Measurements from ENCODE around the gene LYVE1. TPM values are rescaled to one million over a fixed set of nuclear protein-coding genes. Genes with fewer than 3 reads are reported as not detected.

Gene LYVE1
- total and polyA plus RNA-seq, 4 donors, result 12.5 to 56.5 (median 31.3) TPM

- no peak for DNase-seq (ENCODE audit: low read depth in 4 of 6, low spot score in 6 of 6)
- H3K9me3 ChIP-seq (ENCODE audit: control insufficient read depth, insufficient read depth, low read length), result no peaks in the 10 kb centered on the region
- H3K36me3 ChIP-seq (ENCODE audit: control insufficient read depth, insufficient read depth, low read length), result no peaks in the 10 kb centered on the region
- no peaks in the 10 kb centered on the region for H3K4me1 ChIP-seq (ENCODE audit: control insufficient read depth, insufficient read depth, low read length)
- H3K4me3 ChIP-seq (ENCODE audit: low read depth, low read length), result no peak overlapping the region
- no peaks in the 10 kb centered on the region for H3K27me3 ChIP-seq (ENCODE audit: control insufficient read depth, insufficient read depth, low read length)
- H3K27ac ChIP-seq (ENCODE audit: low read depth, low read length), result no peak overlapping the region
- no CpG with 5 or more reads among the region's 1 CpG for WGBS (ENCODE audit: insufficient coverage)
These were observed 3.7 kb downstream of the LYVE1 start for GRCh38 chr11:10564696-10565318.

GRCh38 chr11:10564030-10564429 is 4.4 kb downstream of the LYVE1 start:
- no peak overlapping the region for H3K4me3 ChIP-seq (ENCODE audit: low read depth, low read length)
- no peak overlapping the region for H3K27ac ChIP-seq (ENCODE audit: low read depth, low read length)
- H3K4me1 ChIP-seq (ENCODE audit: control insufficient read depth, insufficient read depth, low read length), result no peaks in the 10 kb centered on the region
- H3K9me3 ChIP-seq (ENCODE audit: control insufficient read depth, insufficient read depth, low read length), result no peaks in the 10 kb centered on the region
- H3K36me3 ChIP-seq (ENCODE audit: control insufficient read depth, insufficient read depth, low read length), result no peaks in the 10 kb centered on the region
- DNase-seq (ENCODE audit: low read depth in 4 of 6, low spot score in 6 of 6), result no peak
- WGBS (ENCODE audit: insufficient coverage), result 87% methylated on average over 3 of the region's 3 CpGs
- no peaks in the 10 kb centered on the region for H3K27me3 ChIP-seq (ENCODE audit: control insufficient read depth, insufficient read depth, low read length)

- WGBS (ENCODE audit: insufficient coverage), result 100% methylated on average over 1 of the region's 1 CpG
- Histone ChIP-seq H3K4me1 (ENCODE audit: control insufficient read depth, insufficient read depth, low read length) (no peaks in the 10 kb centered on the region), H3K27ac (ENCODE audit: low read depth, low read length) (no peak overlapping the region), H3K36me3 (ENCODE audit: control insufficient read depth, insufficient read depth, low read length) (no peaks in the 10 kb centered on the region), H3K9me3 (ENCODE audit: control insufficient read depth, insufficient read depth, low read length) (no peaks in the 10 kb centered on the region), H3K4me3 (ENCODE audit: low read depth, low read length) (no peak overlapping the region), H3K27me3 (ENCODE audit: control insufficient read depth, insufficient read depth, low read length) (no peaks in the 10 kb centered on the region)
- no peak for DNase-seq (ENCODE audit: low read depth in 4 of 6, low spot score in 6 of 6)
These were observed 6.5 kb downstream of the LYVE1 start for GRCh38 chr11:10561947-10562346.

GRCh38 chr11:10561043-10561818 is 7.2 kb downstream of the LYVE1 start:
- Histone ChIP-seq H3K27ac (ENCODE audit: low read depth, low read length) (no peak overlapping the region), H3K36me3 (ENCODE audit: control insufficient read depth, insufficient read depth, low read length) (no peaks in the 10 kb centered on the region), H3K4me1 (ENCODE audit: control insufficient read depth, insufficient read depth, low read length) (no peaks in the 10 kb centered on the region), H3K4me3 (ENCODE audit: low read depth, low read length) (no peak overlapping the region), H3K27me3 (ENCODE audit: control insufficient read depth, insufficient read depth, low read length) (no peaks in the 10 kb centered on the region), H3K9me3 (ENCODE audit: control insufficient read depth, insufficient read depth, low read length) (no peaks in the 10 kb centered on the region)
- no peak for DNase-seq (ENCODE audit: low read depth in 4 of 6, low spot score in 6 of 6)
- WGBS (ENCODE audit: insufficient coverage), result 100% methylated on average over 1 of the region's 3 CpGs

- peak overlapping the region; percentile 6 for H3K27ac ChIP-seq (ENCODE audit: low read depth, low read length)
- WGBS (ENCODE audit: insufficient coverage), result 80% methylated on average over 1 of the region's 3 CpGs
- no peaks in the 10 kb centered on the region for H3K9me3 ChIP-seq (ENCODE audit: control insufficient read depth, insufficient read depth, low read length)
- H3K4me1 ChIP-seq (ENCODE audit: control insufficient read depth, insufficient read depth, low read length), result no peaks in the 10 kb centered on the region
- H3K27me3 ChIP-seq (ENCODE audit: control insufficient read depth, insufficient read depth, low read length), result no peaks in the 10 kb centered on the region
- DNase-seq (ENCODE audit: low read depth in 4 of 6, low spot score in 6 of 6), result no peak
- H3K4me3 ChIP-seq (ENCODE audit: low read depth, low read length), result no peak overlapping the region
- H3K36me3 ChIP-seq (ENCODE audit: control insufficient read depth, insufficient read depth, low read length), result no peaks in the 10 kb centered on the region
These were observed 10.2 kb downstream of the LYVE1 start for GRCh38 chr11:10558288-10558687.

- Histone ChIP-seq H3K4me3 (ENCODE audit: low read depth, low read length) (no peak overlapping the region), H3K4me1 (ENCODE audit: control insufficient read depth, insufficient read depth, low read length) (no peaks in the 10 kb centered on the region), H3K27ac (ENCODE audit: low read depth, low read length) (no peak overlapping the region), H3K27me3 (ENCODE audit: control insufficient read depth, insufficient read depth, low read length) (no peaks in the 10 kb centered on the region), H3K36me3 (ENCODE audit: control insufficient read depth, insufficient read depth, low read length) (no peaks in the 10 kb centered on the region), H3K9me3 (ENCODE audit: control insufficient read depth, insufficient read depth, low read length) (no peaks in the 10 kb centered on the region)
- DNase-seq (ENCODE audit: low read depth in 4 of 6, low spot score in 6 of 6), result no peak
- WGBS (ENCODE audit: insufficient coverage), result no CpG with 5 or more reads among the region's 1 CpG
These were observed 11.9 kb downstream of the LYVE1 start for GRCh38 chr11:10556590-10556989.

GRCh38 chr11:10551845-10552352 is 16.6 kb downstream of the LYVE1 start:
- WGBS (ENCODE audit: insufficient coverage), result 95% methylated on average over 2 of the region's 3 CpGs
- H3K4me3 ChIP-seq (ENCODE audit: low read depth, low read length), result no peak overlapping the region
- no peak overlapping the region for H3K27ac ChIP-seq (ENCODE audit: low read depth, low read length)
- DNase-seq (ENCODE audit: low read depth in 4 of 6, low spot score in 6 of 6), result no peak
- H3K9me3 ChIP-seq (ENCODE audit: control insufficient read depth, insufficient read depth, low read length), result no peaks in the 10 kb centered on the region
- H3K4me1 ChIP-seq (ENCODE audit: control insufficient read depth, insufficient read depth, low read length), result no peaks in the 10 kb centered on the region
- H3K27me3 ChIP-seq (ENCODE audit: control insufficient read depth, insufficient read depth, low read length), result no peaks in the 10 kb centered on the region
- H3K36me3 ChIP-seq (ENCODE audit: control insufficient read depth, insufficient read depth, low read length), result no peaks in the 10 kb centered on the region

GRCh38 chr11:10551290-10551592 is 17.2 kb downstream of the LYVE1 start:
- H3K27ac ChIP-seq (ENCODE audit: low read depth, low read length), result no peak overlapping the region

GRCh38 chr11:10550503-10551289 is 17.8 kb downstream of the LYVE1 start:
- no peak overlapping the region for H3K27ac ChIP-seq (ENCODE audit: low read depth, low read length)

More at GRCh38 chr11:10551290-10551592, 17.2 kb downstream of the LYVE1 start:
- H3K9me3 ChIP-seq (ENCODE audit: control insufficient read depth, insufficient read depth, low read length), result no peaks in the 10 kb centered on the region
- WGBS (ENCODE audit: insufficient coverage), result no CpG with 5 or more reads among the region's 4 CpGs
- H3K36me3 ChIP-seq (ENCODE audit: control insufficient read depth, insufficient read depth, low read length), result no peaks in the 10 kb centered on the region
- DNase-seq (ENCODE audit: low read depth in 4 of 6, low spot score in 6 of 6), result no peak
- H3K4me1 ChIP-seq (ENCODE audit: control insufficient read depth, insufficient read depth, low read length), result no peaks in the 10 kb centered on the region
- no peak overlapping the region for H3K4me3 ChIP-seq (ENCODE audit: low read depth, low read length)
- no peaks in the 10 kb centered on the region for H3K27me3 ChIP-seq (ENCODE audit: control insufficient read depth, insufficient read depth, low read length)

More at GRCh38 chr11:10550503-10551289, 17.8 kb downstream of the LYVE1 start:
- 100% methylated on average over 1 of the region's 3 CpGs for WGBS (ENCODE audit: insufficient coverage)
- Histone ChIP-seq H3K9me3 (ENCODE audit: control insufficient read depth, insufficient read depth, low read length) (no peaks in the 10 kb centered on the region), H3K27me3 (ENCODE audit: control insufficient read depth, insufficient read depth, low read length) (no peaks in the 10 kb centered on the region), H3K4me1 (ENCODE audit: control insufficient read depth, insufficient read depth, low read length) (no peaks in the 10 kb centered on the region), H3K36me3 (ENCODE audit: control insufficient read depth, insufficient read depth, low read length) (no peaks in the 10 kb centered on the region), H3K4me3 (ENCODE audit: low read depth, low read length) (no peak overlapping the region)
- DNase-seq (ENCODE audit: low read depth in 4 of 6, low spot score in 6 of 6), result no peak
